ENCODE results near the gene DFFA.

DNA sequence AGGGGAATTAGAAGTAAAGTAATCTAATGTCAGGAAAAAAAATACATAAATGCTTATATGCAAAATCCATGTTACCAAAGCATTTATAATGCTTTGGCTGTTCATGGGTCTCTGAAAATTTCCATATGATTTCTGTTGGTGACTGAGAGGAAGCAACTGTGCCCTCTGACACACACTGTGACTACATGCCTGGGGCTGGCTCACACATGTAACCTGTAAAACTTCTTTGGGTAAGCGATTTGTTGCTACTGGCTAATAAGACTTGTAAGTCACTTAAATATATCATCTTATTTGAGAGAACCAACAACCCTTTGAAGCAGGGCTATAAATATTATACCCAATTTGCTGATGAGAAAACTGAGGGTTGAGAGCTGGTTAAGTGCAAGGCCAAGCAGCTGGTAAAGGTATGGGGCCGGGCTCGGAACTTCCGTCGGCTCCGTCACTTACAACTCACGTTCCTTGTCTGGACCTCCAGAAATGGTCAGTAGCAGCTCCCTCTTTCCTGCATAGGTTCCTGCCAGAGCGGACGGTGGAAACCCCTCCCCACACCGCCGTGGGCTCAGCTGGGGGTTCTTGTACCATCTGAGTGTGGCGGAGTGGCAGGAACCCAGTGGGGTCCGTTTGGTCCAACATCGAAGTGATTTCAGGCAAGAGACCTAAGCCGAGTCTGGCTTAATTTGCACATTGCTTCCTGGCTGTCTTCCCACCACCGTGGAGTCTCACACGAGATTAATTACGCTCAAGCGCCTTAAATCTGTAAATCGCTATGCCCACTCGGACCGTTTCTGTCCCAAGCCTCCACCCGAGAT is 714 bp downstream of the DFFA start:
- TF ChIP-seq TEAD4 (IDR thresholded peaks at IDR 0.05; ENCODE audit: borderline replicate concordance, insufficient read depth) (no peak), JUND (IDR thresholded peaks at IDR 0.05) (no peak), NRF1 (IDR thresholded peaks at IDR 0.05; ENCODE audit: low read depth, low read length) (no peak)
- TF ChIP-seq, protein P1, sequence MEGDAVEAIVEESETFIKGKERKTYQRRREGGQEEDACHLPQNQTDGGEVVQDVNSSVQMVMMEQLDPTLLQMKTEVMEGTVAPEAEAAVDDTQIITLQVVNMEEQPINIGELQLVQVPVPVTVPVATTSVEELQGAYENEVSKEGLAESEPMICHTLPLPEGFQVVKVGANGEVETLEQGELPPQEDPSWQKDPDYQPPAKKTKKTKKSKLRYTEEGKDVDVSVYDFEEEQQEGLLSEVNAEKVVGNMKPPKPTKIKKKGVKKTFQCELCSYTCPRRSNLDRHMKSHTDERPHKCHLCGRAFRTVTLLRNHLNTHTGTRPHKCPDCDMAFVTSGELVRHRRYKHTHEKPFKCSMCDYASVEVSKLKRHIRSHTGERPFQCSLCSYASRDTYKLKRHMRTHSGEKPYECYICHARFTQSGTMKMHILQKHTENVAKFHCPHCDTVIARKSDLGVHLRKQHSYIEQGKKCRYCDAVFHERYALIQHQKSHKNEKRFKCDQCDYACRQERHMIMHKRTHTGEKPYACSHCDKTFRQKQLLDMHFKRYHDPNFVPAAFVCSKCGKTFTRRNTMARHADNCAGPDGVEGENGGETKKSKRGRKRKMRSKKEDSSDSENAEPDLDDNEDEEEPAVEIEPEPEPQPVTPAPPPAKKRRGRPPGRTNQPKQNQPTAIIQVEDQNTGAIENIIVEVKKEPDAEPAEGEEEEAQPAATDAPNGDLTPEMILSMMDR (IDR thresholded peaks at IDR 0.05) = no peak

All from SK-N-SH (cell line).